GM12892 (cell line): ENCODE measurements around the gene CNPPD1.

Experiments used
- POLR2A ChIP-seq: IDR thresholded peaks from 2 replicates; pipeline ENCODE4 v1.6.1; 2011; ENCODE audit warnings: low read depth, low read length, control low read depth
- TAF1 ChIP-seq: IDR thresholded peaks from 2 replicates; pipeline ENCODE4 v1.6.1; 2011; ENCODE audit warnings: low read depth, mild to moderate bottlenecking, control low read depth, low read length, borderline replicate concordance

DNA sequence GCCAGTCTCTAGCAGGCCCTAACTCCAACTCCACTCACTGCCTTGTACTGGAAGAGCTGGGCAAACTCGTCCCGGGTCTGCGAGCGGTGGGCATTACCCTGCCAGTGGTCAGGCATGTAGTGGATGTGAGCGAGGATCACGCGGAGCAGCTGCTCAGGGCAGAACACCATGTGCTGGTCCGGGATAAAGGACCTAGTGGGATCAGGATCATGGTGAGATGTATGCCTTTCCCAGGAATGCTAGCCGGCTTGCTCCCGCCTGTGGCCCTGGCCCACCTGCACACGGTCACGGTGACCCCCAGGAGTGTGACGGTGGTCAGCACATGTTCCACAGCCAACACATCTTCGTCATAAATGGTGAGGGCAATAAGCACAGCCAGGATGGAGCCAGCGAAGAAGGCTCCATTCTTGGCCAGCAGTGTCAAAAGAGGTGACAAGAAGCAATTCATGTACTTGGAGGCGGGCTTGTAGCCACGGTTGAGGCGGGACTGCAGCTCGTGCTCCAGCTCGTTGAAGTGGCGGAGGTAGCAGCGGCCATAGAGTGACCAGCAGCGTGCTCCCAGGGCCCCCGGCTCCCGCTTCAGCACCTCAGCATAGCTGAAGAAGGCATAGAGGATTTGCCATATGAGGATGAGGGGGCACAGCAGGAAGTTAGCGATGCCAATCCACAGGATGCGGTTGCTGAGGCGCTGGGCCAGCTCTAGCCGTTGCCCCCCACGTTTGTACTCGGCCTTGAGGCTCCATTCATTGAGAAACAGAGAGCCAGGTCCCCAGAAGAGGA lies 47.3 kb upstream of the CNPPD1 start:
- no peak for TF ChIP-seq TAF1
- TF ChIP-seq POLR2A: no peak
